Left cardiac atrium (tissue), 4 donors: ENCODE measurements around the gene MYLK. TPM values are rescaled to one million over a fixed set of nuclear protein-coding genes. Genes with fewer than 3 reads are reported as not detected.
A peak's percentile ranks its signal among the peaks of the same experiment; 100 is the strongest.

Experiments
- ATAC-seq, 2 donors: fragments of 200-7000 bp; cut with Tn5 transposase; one replicate each; pipeline ENCODE4 v1.9.1; 2020; ENCODE audit warnings: mild to moderate bottlenecking in 2 of 2, moderate library complexity in 2 of 2
- DNase-seq: peaks from one replicate; pipeline ENCODE4 v3.0.0-alpha.2; 2020
- intact Hi-C, 2 donors: fragments of 100-400 bp; cut with DNase I; formaldehyde crosslinking; loops; one replicate each; pipeline versions ENCODE4 v1.14.1 to v1.15.1; 2022 to 2023
- total RNA-seq, 2 donors: library from RNA; stranded (reverse); fragmentation: NEBNext Ultra II Directional; extraction: Animal tissue kit (Norgen Biotek cat#: 25700); gene quantifications; one replicate each; pipeline ENCODE4 v1.2.1, GENCODE V29; 2021
- donor health status: DM: no; HTN: yes; CAD: no.
- donor health status: DM: no; HTN: yes; CAD: no; lungs with severe emphysema.
- donor health status: DM: yes; HTN: yes; CAD: no.
- donor health status: Dilated cardiomyopathy.

Gene MYLK
- total RNA-seq, 2 donors from 2014 or later = 66.2 to 116 TPM

- intact Hi-C loops = no loop called here
- ATAC-seq = no peak
- DNase-seq = no peak
Observed at GRCh38 chr3:123837858-123838257, 46.3 kb downstream of the MYLK start.

- no peak for DNase-seq
Observed at GRCh38 chr3:123834631-123835030, 49.5 kb downstream of the MYLK start.

GRCh38 chr3:123833398-123833785 lies 50.7 kb downstream of the MYLK start:
- ATAC-seq (no peak), DNase-seq (no peak)
- intact Hi-C loops = no loop called here

More at GRCh38 chr3:123834631-123835030, 49.5 kb downstream of the MYLK start:
- intact Hi-C loops = no loop called here
- no peak for ATAC-seq

- intact Hi-C loops = no loop called here
- no peak for DNase-seq
- no peak for ATAC-seq
Observed at GRCh38 chr3:123832692-123833397, 51.3 kb downstream of the MYLK start.

GRCh38 chr3:123831420-123831819 lies 52.7 kb downstream of the MYLK start:
- ATAC-seq = no peak
- intact Hi-C loops = no loop called here
- no peak for DNase-seq

- intact Hi-C loops = no loop called here
Observed at GRCh38 chr3:123821920-123822319, 62.2 kb downstream of the MYLK start.

GRCh38 chr3:123819949-123820348 lies 64.2 kb downstream of the MYLK start:
- intact Hi-C loops = no loop called here
- DNase-seq (no peak), ATAC-seq (no peak)

More at GRCh38 chr3:123821920-123822319, 62.2 kb downstream of the MYLK start:
- ATAC-seq (no peak), DNase-seq (no peak)

GRCh38 chr3:123818921-123819429 lies 65.2 kb downstream of the MYLK start:
- no peak for DNase-seq
- peak in 1 of 2 donors; percentile 46 for ATAC-seq
- intact Hi-C loops = no loop called here

GRCh38 chr3:123818324-123818920 lies 65.7 kb downstream of the MYLK start:
- intact Hi-C loops = no loop called here
- no peak for DNase-seq

GRCh38 chr3:123817413-123817812 lies 66.7 kb downstream of the MYLK start:
- DNase-seq (no peak), ATAC-seq (no peak)
- intact Hi-C loops = no loop called here

More at GRCh38 chr3:123818324-123818920, 65.7 kb downstream of the MYLK start:
- no peak for ATAC-seq

- ATAC-seq (peak; percentile 41 to 62), DNase-seq (no peak)
- intact Hi-C loops = no loop called here
Observed at GRCh38 chr3:123816673-123817207, 67.4 kb downstream of the MYLK start.

GRCh38 chr3:123815981-123816380 lies 68.2 kb downstream of the MYLK start:
- ATAC-seq (peak in 1 of 2 donors; percentile 45), DNase-seq (no peak)
- intact Hi-C loops = no loop called here

- ATAC-seq = peak in 1 of 2 donors; percentile 68
Observed at GRCh38 chr3:123813876-123814275, 70.3 kb downstream of the MYLK start.

GRCh38 chr3:123809597-123809996 lies 74.5 kb downstream of the MYLK start:
- DNase-seq (no peak), ATAC-seq (no peak)
- intact Hi-C loops = no loop called here

More at GRCh38 chr3:123813876-123814275, 70.3 kb downstream of the MYLK start:
- no peak for DNase-seq
- intact Hi-C loops = no loop called here

- intact Hi-C loops = no loop called here
- ATAC-seq = no peak
Observed at GRCh38 chr3:123808812-123809211, 75.3 kb downstream of the MYLK start.

GRCh38 chr3:123807820-123808219 lies 76.3 kb downstream of the MYLK start:
- intact Hi-C loops = no loop called here
- DNase-seq (no peak), ATAC-seq (peak; percentile 35 to 84)

More at GRCh38 chr3:123808812-123809211, 75.3 kb downstream of the MYLK start:
- DNase-seq = no peak

GRCh38 chr3:123805504-123805903 lies 78.6 kb downstream of the MYLK start:
- DNase-seq = no peak
- intact Hi-C loops = no loop called here
- ATAC-seq = no peak

- ATAC-seq (no peak), DNase-seq (no peak)
- intact Hi-C loops = no loop called here
Observed at GRCh38 chr3:123805101-123805500, 79.0 kb downstream of the MYLK start.

- ATAC-seq (no peak), DNase-seq (no peak)
- intact Hi-C loops = no loop called here
Observed at GRCh38 chr3:123804676-123805075, 79.5 kb downstream of the MYLK start.

GRCh38 chr3:123803521-123803920 lies 80.6 kb downstream of the MYLK start:
- intact Hi-C loops = no loop called here
- DNase-seq (no peak), ATAC-seq (no peak)
